Eye (tissue), 1 donor: ENCODE measurements around the gene AGTR1.
A peak's percentile ranks its signal among the peaks of the same experiment; 100 is the strongest.
"Not testable (repeated sequence)": the region's sequence is repeated elsewhere in the genome, so short reads cannot be mapped to it uniquely, and the experiment has no call there.

ENCODE experiments used
- DNase-seq: peaks from one replicate; pipeline ENCODE4 v3.0.0-alpha.2; 2015

The AGTR1 gene

DNA sequence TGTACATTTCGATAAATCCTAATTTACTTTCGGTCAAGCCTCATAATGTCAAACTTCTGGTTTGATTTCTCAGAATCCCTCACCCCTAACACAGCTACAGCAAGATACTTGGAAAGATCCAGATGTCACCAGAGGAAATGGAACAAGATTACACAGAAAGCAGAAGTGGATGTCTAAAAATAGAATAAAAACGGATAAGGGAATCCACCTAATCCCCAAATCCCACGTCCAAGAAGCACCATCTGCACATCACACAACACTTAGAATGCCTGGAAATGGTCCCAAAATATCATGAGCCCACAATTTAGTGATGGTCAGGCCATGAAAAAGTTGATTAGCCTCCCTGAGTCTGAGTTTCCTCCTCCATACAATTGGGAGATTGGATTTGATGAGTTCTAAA is 61.7 kb downstream of the AGTR1 start:
- DNase-seq, result no peak

DNA sequence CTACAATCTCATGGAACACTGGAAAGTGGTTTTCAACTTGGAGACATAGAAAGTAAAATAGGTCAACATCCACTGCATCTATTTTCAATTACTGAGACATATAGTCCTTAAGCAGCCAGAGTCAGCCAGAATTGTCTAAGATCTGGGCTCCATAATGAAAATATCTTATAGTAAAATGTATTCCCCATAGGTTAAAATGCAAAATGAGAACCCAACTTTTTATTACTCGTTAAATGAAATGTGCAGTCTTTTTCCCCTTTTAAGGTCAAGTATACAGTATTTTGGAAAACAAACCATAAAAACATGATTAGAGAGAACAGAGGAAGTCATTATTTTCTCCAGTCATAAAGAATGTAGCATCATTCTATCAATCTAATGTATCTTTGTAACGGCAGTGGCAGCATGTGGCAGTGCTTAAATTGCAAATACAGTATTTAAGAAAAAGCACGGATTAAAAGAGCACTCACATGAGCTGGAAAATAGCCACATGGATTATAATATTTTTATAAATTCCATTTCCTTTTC is 65.5 kb downstream of the AGTR1 start:
- no peak for DNase-seq

DNA sequence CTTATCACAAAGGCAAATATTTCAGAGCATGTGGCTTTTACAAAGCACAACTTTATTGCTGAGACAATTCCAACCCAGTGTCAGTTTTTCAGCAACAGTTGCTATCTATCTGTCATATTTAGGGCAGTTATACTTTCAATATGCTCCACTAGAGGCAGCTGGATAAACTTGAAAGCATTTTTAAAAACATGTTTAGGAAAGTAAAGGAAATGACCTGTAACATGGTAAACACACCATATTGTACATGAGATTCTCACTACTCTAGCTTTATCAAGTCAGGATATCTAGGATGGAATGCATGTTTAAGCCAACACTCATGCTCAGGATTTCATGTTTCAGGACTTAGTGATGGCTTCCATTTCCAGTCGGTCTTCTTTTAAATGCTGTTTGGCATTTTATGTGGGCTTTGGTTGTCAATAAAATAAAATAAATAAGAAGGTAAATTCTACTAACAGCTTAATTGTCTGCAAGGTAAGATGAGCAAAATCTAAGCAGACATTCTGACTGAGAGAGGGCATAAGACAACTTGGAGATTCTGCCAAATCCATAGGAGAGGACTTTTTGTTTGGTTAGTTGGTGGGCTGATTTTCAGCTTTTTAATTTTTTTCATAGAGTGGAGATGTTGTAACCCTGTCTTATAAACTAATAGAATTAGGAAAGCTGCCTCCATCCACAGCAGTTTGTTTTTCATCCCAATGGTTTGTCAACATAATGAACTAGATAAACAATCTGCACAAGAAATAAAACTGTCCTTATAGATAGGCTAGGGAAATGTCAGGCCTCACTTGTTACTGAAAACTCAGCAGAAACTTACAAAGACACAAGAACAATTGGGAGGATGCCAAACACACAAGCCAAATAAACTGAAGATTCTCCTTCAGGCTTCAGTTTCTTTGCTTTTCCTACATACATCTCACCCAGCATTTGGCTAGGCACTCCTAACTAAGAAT is 66.6 kb downstream of the AGTR1 start:
- DNase-seq, result peak; percentile 20

DNA sequence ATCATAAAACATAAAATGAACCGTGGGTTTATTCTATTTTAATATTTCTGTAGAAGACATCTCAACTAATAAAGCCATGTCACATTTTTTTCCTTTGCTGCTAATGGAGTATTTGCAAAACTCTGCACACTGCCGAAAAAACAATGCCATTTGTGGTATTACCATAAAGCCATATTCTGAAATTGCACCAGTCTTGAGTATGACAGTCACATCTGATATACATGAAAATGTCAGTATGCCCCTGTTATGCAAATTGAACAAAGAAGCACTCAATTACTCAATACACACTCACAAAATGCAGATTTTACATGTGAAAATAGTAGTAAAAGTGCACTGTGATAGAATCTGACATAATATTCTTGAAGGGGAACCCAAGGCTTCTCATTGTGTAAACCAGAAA is 74.7 kb downstream of the AGTR1 start:
- DNase-seq, result no peak

DNA sequence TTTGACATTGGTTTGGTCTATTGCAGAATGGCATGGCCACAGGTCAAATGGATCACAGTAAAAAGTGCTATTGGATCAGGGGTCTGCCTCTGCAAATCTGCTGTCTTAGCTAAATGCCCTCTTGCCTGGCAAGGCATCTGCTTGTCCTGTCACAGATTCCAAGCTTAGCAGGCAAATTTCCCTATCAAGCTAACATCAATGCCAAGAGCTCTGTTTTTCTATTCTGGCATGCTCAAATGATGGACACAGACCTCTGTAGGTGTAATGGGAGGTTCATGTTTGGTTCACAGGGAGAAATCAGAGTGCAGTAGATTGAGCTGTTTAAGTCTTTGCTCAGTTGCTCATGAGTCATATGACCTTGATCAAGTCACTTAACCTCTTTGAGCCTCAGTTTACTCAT is 75.1 kb downstream of the AGTR1 start:
- no peak for DNase-seq

DNA sequence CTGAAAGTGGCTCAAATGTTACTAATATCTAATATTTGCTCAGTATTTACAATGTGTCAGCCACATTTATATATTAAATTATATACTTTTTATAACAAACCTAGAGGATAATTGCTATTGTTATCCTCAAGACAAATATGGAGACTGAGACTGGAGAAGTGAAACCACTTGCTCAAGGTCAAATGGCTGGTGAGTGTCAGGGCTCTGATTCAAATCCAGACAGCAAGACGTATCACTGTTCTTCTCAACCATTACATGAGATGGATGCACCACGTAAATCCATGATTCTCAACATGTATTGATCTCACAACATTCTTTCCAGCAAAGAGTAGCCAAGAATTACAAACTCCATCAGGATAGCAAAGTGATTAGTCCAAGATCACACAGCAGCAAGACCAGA is 76.1 kb downstream of the AGTR1 start:
- no peak for DNase-seq

DNA sequence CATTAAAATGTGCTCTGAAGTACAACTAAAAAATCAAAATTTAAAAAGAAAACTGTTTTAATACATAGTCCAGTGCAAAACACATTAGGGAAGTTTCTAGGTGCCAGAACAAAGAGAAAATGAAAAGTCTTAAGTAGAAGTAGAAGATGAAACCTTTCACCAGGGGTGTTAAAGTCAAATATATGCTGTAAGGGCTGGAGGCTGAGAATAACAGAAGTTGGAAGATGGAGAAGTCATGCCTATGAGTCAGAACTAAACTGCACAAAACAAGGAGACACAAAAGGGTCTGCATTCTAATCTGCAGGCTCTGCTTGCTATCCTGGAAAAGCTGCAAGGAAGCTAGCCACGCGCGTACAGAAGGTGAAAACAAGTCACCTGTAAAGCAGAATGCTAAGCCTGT is 81.2 kb downstream of the AGTR1 start:
- no peak for DNase-seq

DNA sequence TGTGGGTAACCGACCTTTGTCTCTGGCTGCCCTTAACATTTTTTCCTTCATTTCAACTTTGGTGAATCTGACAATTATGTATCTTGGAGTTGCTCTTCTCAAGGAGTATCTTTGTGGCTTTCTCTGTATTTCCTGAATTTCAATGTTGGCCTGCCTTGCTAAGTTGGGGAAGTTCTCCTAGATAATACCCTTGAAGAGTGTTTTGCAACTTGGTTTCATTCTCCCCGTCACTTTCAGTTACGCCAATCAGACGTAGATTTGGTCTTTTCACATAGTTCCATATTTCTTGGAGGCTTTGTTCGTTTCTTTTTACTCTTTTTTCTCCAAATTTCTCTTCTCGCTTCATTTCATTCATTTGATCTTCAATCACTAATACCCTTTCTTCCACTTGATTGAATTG is 87.3 kb downstream of the AGTR1 start:
- not testable (repeated sequence) for DNase-seq

DNA sequence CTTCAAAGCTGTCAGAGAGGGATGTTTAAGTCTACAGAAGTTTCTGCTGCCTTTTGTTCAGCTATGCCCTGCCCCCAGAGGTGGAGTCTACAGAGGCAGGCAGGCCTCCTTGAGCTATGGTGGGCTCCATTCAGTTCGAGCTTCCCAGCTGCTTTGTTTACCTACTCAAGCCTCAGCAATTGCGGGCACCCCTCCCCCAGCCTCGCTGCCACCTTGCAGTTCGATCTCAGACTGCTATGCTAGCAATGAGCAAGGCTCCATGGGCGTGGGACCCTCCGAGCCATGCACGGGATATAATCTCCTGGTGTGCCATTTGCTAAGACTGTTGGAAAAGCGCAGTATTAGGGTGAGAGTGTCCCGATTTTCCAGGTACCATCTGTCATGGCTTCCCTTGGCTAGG is 88.5 kb downstream of the AGTR1 start:
- DNase-seq, result not testable (repeated sequence)

DNA sequence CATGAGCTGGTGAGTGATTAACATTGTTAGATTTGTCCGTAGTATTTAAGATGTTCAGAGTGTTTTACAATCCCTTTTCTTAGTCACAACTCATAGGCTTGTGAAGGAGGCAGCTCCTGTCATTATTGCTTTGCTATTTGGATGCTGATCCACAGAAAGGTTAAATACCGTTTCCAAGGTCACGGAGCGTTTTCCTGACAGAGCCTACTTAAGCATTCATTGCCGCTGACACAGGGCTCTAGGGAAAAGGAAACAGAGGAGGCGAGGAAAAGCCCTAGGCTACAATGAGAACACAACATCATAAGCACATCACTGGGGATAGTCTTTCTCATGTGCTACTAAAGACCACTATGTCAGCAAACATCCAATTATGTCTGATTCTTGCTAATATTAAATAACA is 91.4 kb downstream of the AGTR1 start:
- DNase-seq, result peak; percentile 94

DNA sequence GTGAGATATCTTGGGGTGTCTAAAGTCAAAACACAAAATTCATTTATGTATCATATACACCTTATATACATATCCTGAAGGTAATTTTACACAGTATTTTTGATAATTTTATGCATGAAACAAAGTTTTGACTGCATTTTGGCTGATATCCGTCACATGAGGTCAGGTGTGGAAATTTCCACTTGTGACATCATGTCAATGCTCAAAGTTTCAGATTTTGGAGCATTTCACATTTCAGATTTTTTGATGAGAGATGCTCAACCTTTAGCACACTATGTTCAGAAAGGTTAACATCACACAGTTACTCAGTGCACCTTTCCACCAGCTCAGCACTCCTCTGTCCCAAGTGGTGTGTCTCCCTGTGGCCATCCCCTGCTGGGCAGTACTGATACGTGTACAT is 92.2 kb downstream of the AGTR1 start:
- DNase-seq, result peak; percentile 24

DNA sequence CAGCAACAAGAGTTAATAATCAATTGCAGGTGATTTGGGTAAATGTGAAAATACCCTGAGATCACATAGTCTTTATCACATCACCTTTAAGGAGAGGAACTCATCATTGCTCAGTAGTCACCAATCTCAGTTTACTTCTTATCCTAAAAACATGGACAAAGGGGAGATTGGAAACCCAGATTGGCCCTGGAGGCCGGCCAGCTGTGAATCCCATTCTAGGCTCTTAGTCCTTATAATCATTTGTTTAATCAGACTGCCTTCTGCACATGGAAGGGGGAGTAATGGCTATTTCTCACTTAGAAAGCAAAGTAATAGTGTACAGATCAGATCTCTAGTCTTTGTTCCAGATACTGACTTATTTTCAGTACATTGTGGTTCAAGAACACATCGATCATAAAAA is 92.7 kb downstream of the AGTR1 start:
- no peak for DNase-seq

DNA sequence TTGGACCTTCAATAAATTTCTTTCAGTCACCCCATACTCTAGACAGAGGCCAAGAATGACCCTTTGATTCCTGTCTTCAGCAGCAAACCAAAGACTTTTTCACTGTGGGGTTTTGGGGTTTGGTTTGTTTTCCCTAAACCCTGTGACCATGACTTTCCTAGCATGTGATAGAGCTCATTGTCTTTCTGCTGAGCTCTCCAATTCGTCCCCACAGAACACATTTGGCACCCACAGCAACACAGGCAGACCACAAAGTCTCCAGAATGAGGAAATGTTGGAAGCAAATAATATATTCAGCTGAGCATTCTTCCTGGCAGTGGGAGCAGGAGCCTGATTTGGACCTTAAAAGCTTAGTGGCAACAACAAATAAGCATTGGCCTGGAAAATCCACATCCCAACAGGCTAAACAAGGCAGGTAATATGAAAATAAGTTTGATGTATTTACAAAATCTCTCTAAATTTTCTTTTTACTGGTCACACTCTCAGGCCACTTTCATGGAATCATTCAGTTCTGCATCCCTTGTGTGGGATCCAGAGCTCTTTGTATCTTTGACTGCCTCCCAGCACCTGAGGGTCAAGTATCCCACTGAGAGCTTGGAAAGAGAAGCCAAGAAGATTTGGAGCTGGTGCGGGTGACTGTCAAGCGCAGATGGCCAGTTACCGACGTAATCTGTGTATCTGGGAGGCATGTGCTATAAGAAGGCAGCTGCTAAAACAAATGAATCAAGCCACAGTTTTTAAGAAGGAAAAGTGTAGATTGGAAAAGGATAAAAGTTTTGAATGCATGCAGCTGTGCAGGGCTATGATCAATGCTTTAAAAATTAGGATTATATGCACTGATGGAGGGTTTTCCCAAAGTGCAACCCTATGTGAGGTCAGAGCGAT is 93.4 kb downstream of the AGTR1 start:
- DNase-seq, result peak; percentile 84

DNA sequence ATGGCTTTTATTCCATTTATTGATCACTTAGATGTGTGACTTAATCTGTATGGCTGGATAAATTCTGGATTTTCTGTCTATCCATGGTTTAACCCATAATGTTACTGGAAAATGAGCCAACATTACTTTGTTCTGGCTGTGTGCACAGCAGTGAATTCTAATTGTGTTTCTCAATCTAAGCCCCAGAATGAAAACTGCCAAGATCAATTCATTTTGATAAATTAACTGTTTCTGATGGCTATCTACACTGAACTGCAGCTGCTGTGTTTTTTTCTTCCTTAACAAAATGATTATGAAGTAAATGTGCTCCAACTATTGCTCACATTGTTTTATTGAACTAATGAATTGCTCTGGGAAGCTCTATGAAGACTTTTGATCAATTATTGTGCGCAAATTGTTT is 94.2 kb downstream of the AGTR1 start:
- peak; percentile 72 for DNase-seq

DNA sequence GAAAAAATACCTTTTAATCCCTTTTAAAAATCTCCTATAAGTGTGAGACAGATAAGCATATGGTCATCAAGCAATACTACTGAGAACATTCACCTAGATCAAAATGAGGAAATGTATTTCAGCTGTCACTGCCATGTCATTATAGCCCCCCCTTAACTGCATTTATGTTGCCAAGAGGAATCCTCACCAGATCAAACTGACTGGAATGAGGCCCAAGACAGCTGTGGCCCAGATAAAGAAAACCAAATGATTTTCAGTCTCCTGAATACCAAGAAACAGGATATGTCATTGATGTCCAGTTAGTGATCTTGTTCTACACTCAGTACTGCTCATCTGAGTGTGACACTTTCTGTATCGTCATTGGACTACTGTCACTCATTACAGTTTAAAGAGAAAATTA is 94.8 kb downstream of the AGTR1 start:
- peak; percentile 75 for DNase-seq
